ENCODE measurements around the gene PLEKHA7.
"Not testable (repeated sequence)": the region's sequence is repeated elsewhere in the genome, so short reads cannot be mapped to it uniquely, and the experiment has no call there.

The PLEKHA7 gene

DNA sequence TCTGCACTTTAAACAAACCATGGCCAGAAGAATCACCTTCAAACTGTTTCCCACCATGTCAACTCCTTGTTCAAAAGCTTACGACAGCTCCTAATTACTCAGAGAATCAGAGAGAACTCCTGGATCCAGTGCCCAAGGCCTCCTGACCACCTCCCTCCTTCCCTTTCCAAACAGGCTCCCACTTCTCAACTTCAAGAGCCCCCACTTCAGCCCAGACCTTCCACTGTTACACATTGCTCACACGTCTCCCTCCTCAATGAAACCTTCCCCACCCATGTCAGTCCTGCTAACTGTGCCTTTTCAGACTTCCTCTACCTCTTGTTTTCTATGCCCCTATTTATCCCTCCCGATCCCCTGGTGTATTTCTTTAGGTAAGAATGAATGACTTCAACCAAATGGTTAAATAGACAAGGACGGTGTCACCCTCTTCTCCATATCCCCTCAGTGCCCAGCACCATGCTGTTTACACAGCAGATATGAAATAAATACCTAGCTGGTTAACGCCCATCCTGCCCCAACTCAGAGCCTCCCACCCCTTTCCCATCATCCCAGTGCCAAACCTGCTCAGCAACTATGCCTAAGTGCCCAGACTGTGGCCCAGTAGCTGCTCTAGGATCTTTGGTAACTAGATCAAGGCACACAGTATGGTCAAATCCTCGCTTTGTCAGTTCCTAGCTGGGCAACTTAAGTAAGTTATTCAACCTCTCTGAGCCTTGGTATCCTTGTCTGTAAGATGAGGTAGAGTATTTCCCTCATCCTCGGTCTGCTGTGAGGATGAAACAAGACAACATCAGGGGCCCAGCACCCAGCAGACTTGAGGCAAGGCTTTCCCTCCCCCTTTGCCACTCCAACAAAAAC, 36.8 kb downstream of the PLEKHA7 start:
- no peak for DNase-seq

- DNase-seq, result no peak
Measured at GRCh38 chr11:16976379-16976778, 37.8 kb downstream of the PLEKHA7 start.

- no peak for DNase-seq
Measured at GRCh38 chr11:16975906-16976305, 38.3 kb downstream of the PLEKHA7 start.

DNA sequence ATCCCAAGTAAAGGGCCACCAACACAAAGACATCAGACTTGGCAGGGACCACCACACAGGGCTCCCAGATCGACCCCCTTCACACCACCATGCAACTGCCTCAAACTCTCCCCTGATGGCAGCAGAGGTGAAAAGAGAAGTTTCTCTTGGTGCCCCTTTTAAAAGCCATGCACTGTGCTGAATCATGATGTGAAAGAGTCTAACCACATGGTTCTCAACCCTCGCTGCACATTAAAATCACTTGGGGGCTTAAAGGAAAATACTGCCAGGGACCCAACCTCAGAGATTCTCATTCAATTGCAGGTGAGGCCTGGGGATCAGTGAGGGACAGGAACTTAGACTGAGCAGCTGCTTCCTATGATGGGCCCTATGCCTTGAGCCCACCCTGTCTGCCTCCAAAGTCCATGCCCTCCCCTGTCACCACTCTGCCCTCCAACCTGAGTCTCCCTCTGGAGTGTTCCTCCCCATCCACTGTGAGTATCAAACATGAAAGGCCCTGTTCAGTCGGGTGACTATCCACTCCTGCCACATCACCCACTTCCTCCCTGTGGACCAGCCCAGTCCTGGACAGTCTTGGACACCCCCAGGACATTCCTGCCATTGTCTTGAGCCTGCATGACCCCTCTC, 40.8 kb downstream of the PLEKHA7 start:
- no peak for DNase-seq

- DNase-seq, result peak; percentile 9
Measured at GRCh38 chr11:16969010-16969999, 44.9 kb downstream of the PLEKHA7 start.

GRCh38 chr11:16968196-16968595, 46.0 kb downstream of the PLEKHA7 start:
- DNase-seq, result no peak

DNA sequence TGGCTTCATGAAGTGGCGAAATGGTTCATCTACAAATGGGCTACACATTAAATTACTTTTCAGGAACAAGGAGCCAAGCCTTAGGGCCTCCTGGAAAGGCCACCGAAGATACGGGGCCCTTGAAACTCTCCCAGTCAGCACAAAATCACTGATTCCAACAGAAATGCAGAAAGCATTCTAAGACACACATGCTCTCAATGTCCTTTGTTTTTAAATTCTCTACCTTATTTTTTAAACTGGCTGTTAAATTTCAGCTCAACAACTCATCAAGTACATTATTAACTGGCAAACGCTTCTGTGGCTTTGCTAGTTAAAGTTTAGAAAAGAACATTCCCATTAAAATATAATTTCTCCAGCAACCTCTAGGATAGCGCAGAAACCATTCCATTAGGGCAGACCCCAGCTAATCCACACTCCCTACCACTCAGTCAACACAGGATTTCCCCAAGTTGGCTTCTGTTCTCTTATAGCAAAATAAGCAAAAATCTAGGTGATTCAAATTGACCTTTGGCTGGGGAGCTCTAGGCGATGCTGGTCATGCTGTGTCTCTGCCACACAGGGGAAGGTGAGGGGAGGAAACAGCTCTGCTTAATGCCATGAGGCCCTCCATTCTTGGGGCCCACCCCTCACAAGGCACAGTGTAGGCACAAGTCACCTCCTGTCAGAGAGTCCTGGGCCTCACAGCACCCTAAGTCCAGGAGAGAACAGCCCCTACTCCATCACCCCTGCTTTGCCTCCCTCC, 47.1 kb downstream of the PLEKHA7 start:
- no peak for DNase-seq

GRCh38 chr11:16964501-16964900, 49.7 kb downstream of the PLEKHA7 start:
- no peak for DNase-seq

DNA sequence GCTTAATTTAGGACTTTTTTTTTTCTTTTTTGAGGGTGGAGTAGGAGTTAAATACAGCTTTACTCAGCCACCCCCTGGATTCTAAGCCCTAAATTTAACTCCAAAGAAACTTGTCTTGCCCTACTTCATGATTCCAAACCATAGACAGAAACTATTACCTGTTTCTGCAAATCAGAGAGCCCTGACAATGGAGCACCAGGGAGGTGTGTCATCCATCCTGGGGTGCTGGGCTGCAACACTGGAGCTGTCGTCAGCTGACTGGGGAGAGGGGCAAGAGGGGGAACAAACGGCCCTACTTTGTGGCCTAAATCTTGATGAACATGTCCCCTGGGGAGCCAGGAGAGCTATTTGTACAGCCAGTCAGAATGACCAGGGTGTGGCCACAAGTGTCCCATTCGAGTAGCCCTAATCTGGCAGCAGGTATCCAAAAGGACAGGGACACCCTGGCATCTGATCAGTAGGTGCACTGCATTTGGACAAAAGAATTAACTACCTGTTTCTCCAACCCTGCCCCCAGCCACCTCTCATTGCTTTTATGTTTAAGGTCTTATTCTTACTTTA, 50.8 kb downstream of the PLEKHA7 start:
- DNase-seq, result no peak

- DNase-seq, result not testable (repeated sequence)
Measured at GRCh38 chr11:16962589-16962988, 51.6 kb downstream of the PLEKHA7 start.

GRCh38 chr11:16962146-16962545, 52.1 kb downstream of the PLEKHA7 start:
- DNase-seq, result no peak

DNA sequence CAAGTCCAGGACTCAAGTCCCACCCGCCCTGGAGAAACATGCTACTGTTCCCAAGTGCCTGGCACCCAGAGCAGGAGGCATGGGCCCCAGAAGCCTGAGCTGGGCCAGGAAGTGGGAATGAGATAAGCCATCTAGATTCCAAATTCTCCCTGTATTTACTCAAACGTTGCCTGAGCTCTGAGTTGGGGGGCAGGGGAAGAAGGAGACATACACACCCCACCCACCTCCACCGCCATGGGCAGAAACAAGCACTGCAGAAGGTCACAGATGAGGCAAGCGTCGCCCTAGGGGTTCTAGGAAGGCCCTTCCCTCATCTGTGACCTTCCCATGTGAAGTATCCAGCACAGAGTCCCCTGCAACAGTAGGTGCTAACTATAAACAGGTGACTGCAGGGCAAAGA, 54.0 kb downstream of the PLEKHA7 start:
- DNase-seq, result no peak

DNA sequence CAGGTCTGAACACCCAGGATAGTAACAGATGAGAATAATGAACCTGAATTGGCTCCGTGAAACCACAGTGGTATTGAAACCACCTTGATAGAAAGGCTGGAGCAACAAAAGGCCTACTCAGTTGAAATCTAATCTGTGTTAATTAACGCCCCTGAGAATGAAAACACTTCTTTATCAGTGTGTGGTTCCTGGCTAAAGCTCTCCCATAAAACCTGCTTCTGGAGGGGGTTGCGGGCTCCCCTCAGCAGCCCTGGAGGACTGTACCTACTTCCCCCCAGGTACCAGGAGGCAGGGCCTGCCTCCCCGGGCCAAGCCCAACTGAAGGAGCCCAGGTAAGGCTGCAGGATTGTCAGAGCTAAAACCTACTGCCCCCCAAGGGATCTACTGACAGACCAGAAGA, 54.6 kb downstream of the PLEKHA7 start:
- no peak for DNase-seq

DNA sequence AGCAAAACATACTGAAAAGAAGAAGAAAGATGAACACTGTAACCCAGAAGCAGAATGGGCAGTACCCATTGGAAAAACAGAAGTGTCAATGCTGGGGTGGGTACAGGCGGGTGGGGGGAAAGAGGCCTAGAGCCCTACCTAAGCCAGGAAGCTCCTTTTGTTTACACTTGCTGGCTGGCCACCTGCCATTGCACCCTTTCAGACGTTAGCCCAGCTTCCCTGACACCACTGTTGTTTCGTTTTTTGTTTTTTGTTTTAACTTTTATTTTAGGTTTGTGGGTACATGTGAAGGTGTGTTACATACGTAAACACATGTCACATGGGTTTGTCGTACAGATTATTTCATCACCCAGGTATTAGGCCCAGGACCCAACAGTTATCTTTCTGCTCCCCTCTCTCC, 55.4 kb downstream of the PLEKHA7 start:
- peak; percentile 67 for DNase-seq

DNA sequence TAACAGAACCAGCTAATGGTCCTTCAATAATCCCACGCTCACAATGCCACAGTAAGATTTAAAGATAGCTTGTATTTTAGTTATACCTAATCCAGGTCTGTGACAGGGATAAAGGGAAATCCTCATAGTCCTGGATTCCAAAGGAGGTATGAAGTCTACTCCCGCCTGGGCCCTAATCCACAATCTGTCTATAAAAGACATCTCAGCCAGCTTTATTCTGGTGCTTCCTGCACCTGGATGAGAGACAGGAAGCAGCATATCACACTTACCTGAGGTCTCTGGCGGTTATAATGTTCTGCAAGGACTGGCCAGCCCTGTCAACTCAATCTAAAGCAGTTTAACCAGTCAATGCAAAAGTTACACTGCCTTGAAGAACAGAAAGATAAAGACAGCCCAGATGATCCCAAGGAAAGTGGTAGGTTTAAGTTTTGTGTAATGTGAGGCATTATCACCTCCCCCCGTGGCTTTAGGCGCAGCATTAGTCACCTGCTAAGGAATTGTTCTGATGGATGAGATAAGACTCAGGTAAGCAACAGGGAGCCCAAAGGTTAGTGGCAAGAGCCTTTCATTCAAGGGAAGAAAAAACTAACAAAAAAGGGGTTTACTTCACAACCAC, 57.6 kb downstream of the PLEKHA7 start:
- DNase-seq, result peak; percentile 52

GRCh38 chr11:16953663-16954062, 60.6 kb downstream of the PLEKHA7 start:
- DNase-seq, result peak; percentile 26

DNA sequence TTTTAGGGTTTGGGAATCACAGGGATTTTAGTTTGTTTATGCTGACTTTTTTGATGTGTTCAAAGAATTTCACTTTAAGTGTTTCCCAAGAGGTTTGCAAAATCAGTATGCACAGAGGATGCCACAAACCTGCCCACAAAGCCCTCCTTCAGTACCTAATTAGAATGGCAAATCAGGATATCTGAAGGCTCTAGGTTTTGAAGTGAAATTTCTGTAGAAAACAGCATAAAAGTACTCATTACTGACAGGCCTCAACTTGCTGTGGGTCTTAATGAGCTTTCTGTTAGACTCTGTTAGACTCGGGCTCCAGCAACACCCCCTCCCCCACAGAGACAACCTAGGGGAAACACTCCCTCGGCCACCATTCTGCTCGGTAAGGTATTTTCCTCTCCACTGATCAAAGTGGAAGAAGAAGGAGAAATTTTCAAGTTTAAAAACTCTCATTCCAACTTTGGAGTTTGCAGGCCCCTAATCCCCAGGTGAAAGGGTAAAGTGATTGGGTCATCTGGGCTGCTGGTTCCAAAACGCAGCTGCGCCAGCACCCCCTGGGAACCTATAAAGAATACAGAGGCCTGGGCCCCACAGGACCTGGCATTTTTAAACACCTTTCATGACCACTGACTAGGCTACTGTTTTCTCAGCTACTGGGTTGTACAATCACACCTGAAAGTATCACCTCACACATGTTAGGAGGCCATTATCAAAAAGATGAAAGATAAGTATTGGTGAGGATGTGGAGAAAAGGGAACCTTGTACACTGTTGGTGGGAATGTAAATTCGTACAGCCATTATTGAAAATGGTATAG, 67.5 kb downstream of the PLEKHA7 start:
- no peak for DNase-seq

- DNase-seq, result peak; percentile 83
Measured at GRCh38 chr11:16945671-16946469, 68.3 kb downstream of the PLEKHA7 start.

GRCh38 chr11:16942911-16943310, 71.3 kb downstream of the PLEKHA7 start:
- no peak for DNase-seq

- no peak for DNase-seq
Measured at GRCh38 chr11:16942342-16942741, 71.9 kb downstream of the PLEKHA7 start.

Data from DMS53 (cell line).